Neural cell (in vitro differentiated cells): ENCODE results near the gene NCS1. TPM values are rescaled to one million over a fixed set of nuclear protein-coding genes. Genes with fewer than 3 reads are reported as not detected.

Experiments used
- H2AFZ ChIP-seq: fragments of 200-600, 300-800 bp; sonication (generic), shearing (Covaris generic); 2 replicates; pipeline ENCODE4 v1.6.0; 2014; ENCODE audit warnings: low read depth, mild to moderate bottlenecking, antibody characterized with exemption, low read length, moderate library complexity
- H3F3A ChIP-seq: fragments of 200-600 bp; shearing (Covaris generic); 2 replicates; pipeline ENCODE4 v1.6.1; 2016; ENCODE audit warnings: mild to moderate bottlenecking, moderate library complexity, mixed read lengths, antibody characterized with exemption, low read length; ENCODE audit not compliant: insufficient read depth, poor library complexity, severe bottlenecking
- H3K27ac ChIP-seq: fragments of 200-600, 300-800 bp; sonication (generic), shearing (Covaris generic); 2 replicates; pipeline ENCODE4 v1.5.1; 2014; ENCODE audit warnings: mild to moderate bottlenecking, low read length, moderate library complexity
- H3K27me3 ChIP-seq: fragments of 300-800, 200-600 bp; sonication (generic), shearing (Covaris generic); 2 replicates; pipeline ENCODE4 v1.6.0; 2014; ENCODE audit warnings: mild to moderate bottlenecking, low read depth, low read length, moderate library complexity; ENCODE audit not compliant: insufficient read depth
- H3K36me3 ChIP-seq: fragments of 300-800, 200-600 bp; sonication (generic), shearing (Covaris generic); 2 replicates; pipeline ENCODE4 v1.5.1; 2014; ENCODE audit warnings: mild to moderate bottlenecking, antibody characterized with exemption, low read length, moderate library complexity; ENCODE audit not compliant: insufficient read depth
- H3K4me2 ChIP-seq: fragments of 300-800, 200-600 bp; sonication (generic), shearing (Covaris generic); 2 replicates; pipeline ENCODE4 v1.6.0; 2014; ENCODE audit warnings: mild to moderate bottlenecking, low read length
- H3K4me3 ChIP-seq: fragments of 300-800, 200-600 bp; sonication (generic), shearing (Covaris generic); 2 replicates; pipeline ENCODE4 v1.5.1; 2014; ENCODE audit warnings: mild to moderate bottlenecking, low read length, moderate library complexity
- H3K79me2 ChIP-seq: fragments of 200-600 bp; shearing (Covaris generic); replicated peaks from 2 replicates; pipeline ENCODE4 v1.6.0; 2014; ENCODE audit warnings: mild to moderate bottlenecking, low read length, moderate library complexity; ENCODE audit not compliant: insufficient read depth
- H3K9ac ChIP-seq: fragments of 300-800, 200-600 bp; sonication (generic), shearing (Covaris generic); 2 replicates; pipeline ENCODE4 v1.6.1; 2016; ENCODE audit warnings: mild to moderate bottlenecking, low read length, mixed read lengths
- H3K9me2 ChIP-seq: fragments of 200-600 bp; shearing (Covaris generic); 2 replicates; pipeline ENCODE4 v1.6.1; 2016; ENCODE audit warnings: mild to moderate bottlenecking, low read length, mixed read lengths; ENCODE audit not compliant: insufficient read depth
- H3K9me3 ChIP-seq: fragments of 200-600, 300-800 bp; sonication (generic), shearing (Covaris generic); 2 replicates; pipeline ENCODE4 v1.6.1; 2016; ENCODE audit warnings: mild to moderate bottlenecking, mixed run types, low read length, moderate library complexity, mixed read lengths
- H4K20me1 ChIP-seq: fragments of 200-600 bp; shearing (Covaris generic); 2 replicates; pipeline ENCODE4 v1.6.1; 2016; ENCODE audit warnings: mild to moderate bottlenecking, mixed run types; ENCODE audit not compliant: insufficient read depth
- EP300 ChIP-seq: fragments of 450-650 bp; conservative IDR thresholded peaks from 2 replicates; pipeline ENCODE4 v1.6.1; 2014; ENCODE audit warnings: antibody characterized with exemption, mild to moderate bottlenecking, moderate library complexity; ENCODE audit not compliant: poor library complexity, severe bottlenecking
- EZH2 ChIP-seq: fragments of 200-600, 300-800 bp; shearing (Covaris generic), sonication (generic); IDR thresholded peaks from 2 replicates; pipeline ENCODE4 v1.6.1; 2014; ENCODE audit warnings: antibody characterized with exemption, low read length, borderline replicate concordance, mild to moderate bottlenecking; ENCODE audit not compliant: insufficient read depth, poor library complexity, severe bottlenecking
- MXI1 ChIP-seq: fragments of 450-650 bp; conservative IDR thresholded peaks from 2 replicates; pipeline ENCODE4 v1.6.1; 2014; ENCODE audit warnings: antibody characterized with exemption, mild to moderate bottlenecking; ENCODE audit not compliant: poor library complexity, severe bottlenecking
- POLR2AphosphoS5 ChIP-seq: IDR thresholded peaks from 2 replicates; pipeline ENCODE4 v1.6.1; 2012
- RAD21 ChIP-seq: fragments of 450-650 bp; conservative IDR thresholded peaks from 2 replicates; pipeline ENCODE4 v1.6.1; 2014; ENCODE audit warnings: antibody characterized with exemption, mild to moderate bottlenecking, moderate library complexity
- SMC3 ChIP-seq: fragments of 450-650 bp; conservative IDR thresholded peaks from 2 replicates; pipeline ENCODE4 v1.6.1; 2014; ENCODE audit warnings: antibody characterized with exemption, mild to moderate bottlenecking, moderate library complexity; ENCODE audit not compliant: poor library complexity
- TAF1 ChIP-seq: IDR thresholded peaks from 2 replicates; pipeline ENCODE4 v1.6.1; 2012; ENCODE audit warnings: low read depth
- polyA plus RNA-seq: library from polyadenylated mRNA; depleted of rRNA; stranded (reverse); fragments of >200 nt; gene quantifications from 2 replicates; pipeline ENCODE4 v1.2.3, GENCODE V29; 2014
- TF ChIP-seq, protein P1 (sequence below): fragments of 450-650 bp; IDR thresholded peaks from 2 replicates; pipeline ENCODE4 v1.5.1; 2014; ENCODE audit warnings: antibody characterized with exemption, mild to moderate bottlenecking, moderate library complexity; ENCODE audit not compliant: poor library complexity, severe bottlenecking
- TF ChIP-seq, protein P2 (sequence below): IDR thresholded peaks from 2 replicates; pipeline ENCODE4 v1.6.1; 2012; ENCODE audit warnings: borderline replicate concordance

Gene NCS1
- polyA plus RNA-seq, 1 donor from 2014 or later: 73.3 TPM

DNA sequence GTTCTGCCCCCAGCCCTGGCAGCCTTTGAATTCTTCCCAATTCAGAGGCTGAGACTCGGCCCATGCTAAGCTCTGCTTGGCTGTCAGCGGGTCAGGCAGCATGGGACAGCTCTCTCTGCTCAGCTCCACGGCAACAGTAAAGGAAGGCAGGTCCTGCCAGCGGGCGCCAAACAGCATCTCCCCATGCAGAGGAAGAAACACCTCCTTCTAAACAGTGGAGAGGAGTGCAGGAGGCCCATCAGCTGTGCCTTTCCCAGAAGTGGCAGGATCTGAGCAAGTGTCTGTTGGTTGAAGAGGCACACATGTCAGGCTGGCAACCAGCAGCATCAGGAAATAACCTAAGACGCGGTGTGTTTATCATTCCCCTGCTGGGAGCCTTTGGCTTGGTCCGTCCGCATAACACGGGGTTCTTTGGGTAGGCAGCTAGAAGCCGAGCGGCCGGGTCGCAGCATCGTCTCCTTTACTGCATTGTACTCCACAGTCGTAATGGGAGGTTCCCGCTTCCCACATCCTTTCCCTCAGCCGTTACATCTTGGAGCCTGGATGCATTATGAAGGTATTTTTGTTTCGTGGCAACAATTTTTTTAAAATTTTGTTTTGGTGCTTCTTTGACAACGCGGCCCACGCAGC, 42.7 kb upstream of the NCS1 start:
- no peaks in the 10 kb centered on the region for H3K36me3 ChIP-seq
- no peaks in the 10 kb centered on the region for H3K27me3 ChIP-seq
- H3F3A ChIP-seq: no peaks in the 10 kb centered on the region
- no peak overlapping the region for H3K4me3 ChIP-seq
- no peak overlapping the region for H3K9ac ChIP-seq
- H3K9me3 ChIP-seq: no peaks in the 10 kb centered on the region
- TF ChIP-seq TAF1: no peak
- TF ChIP-seq POLR2AphosphoS5: no peak
- TF ChIP-seq, protein P1, sequence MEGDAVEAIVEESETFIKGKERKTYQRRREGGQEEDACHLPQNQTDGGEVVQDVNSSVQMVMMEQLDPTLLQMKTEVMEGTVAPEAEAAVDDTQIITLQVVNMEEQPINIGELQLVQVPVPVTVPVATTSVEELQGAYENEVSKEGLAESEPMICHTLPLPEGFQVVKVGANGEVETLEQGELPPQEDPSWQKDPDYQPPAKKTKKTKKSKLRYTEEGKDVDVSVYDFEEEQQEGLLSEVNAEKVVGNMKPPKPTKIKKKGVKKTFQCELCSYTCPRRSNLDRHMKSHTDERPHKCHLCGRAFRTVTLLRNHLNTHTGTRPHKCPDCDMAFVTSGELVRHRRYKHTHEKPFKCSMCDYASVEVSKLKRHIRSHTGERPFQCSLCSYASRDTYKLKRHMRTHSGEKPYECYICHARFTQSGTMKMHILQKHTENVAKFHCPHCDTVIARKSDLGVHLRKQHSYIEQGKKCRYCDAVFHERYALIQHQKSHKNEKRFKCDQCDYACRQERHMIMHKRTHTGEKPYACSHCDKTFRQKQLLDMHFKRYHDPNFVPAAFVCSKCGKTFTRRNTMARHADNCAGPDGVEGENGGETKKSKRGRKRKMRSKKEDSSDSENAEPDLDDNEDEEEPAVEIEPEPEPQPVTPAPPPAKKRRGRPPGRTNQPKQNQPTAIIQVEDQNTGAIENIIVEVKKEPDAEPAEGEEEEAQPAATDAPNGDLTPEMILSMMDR: no peak
- no peak for TF ChIP-seq EZH2
- TF ChIP-seq, protein P2, sequence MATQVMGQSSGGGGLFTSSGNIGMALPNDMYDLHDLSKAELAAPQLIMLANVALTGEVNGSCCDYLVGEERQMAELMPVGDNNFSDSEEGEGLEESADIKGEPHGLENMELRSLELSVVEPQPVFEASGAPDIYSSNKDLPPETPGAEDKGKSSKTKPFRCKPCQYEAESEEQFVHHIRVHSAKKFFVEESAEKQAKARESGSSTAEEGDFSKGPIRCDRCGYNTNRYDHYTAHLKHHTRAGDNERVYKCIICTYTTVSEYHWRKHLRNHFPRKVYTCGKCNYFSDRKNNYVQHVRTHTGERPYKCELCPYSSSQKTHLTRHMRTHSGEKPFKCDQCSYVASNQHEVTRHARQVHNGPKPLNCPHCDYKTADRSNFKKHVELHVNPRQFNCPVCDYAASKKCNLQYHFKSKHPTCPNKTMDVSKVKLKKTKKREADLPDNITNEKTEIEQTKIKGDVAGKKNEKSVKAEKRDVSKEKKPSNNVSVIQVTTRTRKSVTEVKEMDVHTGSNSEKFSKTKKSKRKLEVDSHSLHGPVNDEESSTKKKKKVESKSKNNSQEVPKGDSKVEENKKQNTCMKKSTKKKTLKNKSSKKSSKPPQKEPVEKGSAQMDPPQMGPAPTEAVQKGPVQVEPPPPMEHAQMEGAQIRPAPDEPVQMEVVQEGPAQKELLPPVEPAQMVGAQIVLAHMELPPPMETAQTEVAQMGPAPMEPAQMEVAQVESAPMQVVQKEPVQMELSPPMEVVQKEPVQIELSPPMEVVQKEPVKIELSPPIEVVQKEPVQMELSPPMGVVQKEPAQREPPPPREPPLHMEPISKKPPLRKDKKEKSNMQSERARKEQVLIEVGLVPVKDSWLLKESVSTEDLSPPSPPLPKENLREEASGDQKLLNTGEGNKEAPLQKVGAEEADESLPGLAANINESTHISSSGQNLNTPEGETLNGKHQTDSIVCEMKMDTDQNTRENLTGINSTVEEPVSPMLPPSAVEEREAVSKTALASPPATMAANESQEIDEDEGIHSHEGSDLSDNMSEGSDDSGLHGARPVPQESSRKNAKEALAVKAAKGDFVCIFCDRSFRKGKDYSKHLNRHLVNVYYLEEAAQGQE: no peak
- no peak for TF ChIP-seq EP300
- no peak for TF ChIP-seq RAD21
- no peak for TF ChIP-seq MXI1
- no peak for TF ChIP-seq SMC3
- H3K4me2 ChIP-seq: no peak overlapping the region
- no peaks in the 10 kb centered on the region for H3K9me2 ChIP-seq
- no peaks in the 10 kb centered on the region for H4K20me1 ChIP-seq
- no peaks in the 10 kb centered on the region for H3K79me2 ChIP-seq
- H2AFZ ChIP-seq: no peak overlapping the region
- no peak overlapping the region for H3K27ac ChIP-seq

DNA sequence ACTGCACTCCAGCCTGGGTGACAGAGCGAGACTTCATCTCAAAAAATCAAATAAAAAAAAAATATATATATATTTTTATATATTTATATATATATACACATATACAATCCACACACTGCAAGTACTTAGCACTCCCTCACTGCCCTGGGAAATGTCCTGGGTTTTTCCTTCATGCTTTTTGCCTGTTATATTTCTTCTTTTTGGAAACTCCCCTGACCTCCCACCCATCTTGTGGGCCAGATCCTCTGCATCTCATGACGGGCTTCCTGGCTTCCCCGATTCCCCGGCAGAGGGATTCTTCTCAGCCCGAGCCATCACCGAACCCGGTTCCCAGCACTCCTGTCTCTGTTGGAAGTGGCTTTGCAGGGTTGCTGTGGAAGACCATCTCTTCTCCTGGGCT, 39.5 kb upstream of the NCS1 start:
- H3F3A ChIP-seq: no peaks in the 10 kb centered on the region
- TF ChIP-seq EZH2 (no peak), TAF1 (no peak), EP300 (no peak), MXI1 (no peak), RAD21 (no peak), SMC3 (no peak), POLR2AphosphoS5 (no peak)
- TF ChIP-seq, protein P1: no peak
- TF ChIP-seq, protein P2: no peak
- no peaks in the 10 kb centered on the region for H3K36me3 ChIP-seq
- H2AFZ ChIP-seq: no peak overlapping the region
- no peaks in the 10 kb centered on the region for H3K27me3 ChIP-seq
- H3K9me2 ChIP-seq: no peaks in the 10 kb centered on the region
- H3K79me2 ChIP-seq: no peaks in the 10 kb centered on the region
- H3K9me3 ChIP-seq: no peaks in the 10 kb centered on the region
- no peak overlapping the region for H3K9ac ChIP-seq
- H4K20me1 ChIP-seq: no peaks in the 10 kb centered on the region
- H3K4me2 ChIP-seq: no peak overlapping the region
- H3K4me3 ChIP-seq: no peak overlapping the region
- no peak overlapping the region for H3K27ac ChIP-seq
